Ecto neural progenitor cell (in vitro differentiated cells): ENCODE data around the gene CYBC1.
A peak's percentile ranks its signal among the peaks of the same experiment; 100 is the strongest.
"Not testable (repeated sequence)": the region's sequence is repeated elsewhere in the genome, so short reads cannot be mapped to it uniquely, and the experiment has no call there.

Experiments
- DNase-seq: peaks from one replicate; pipeline ENCODE4 v3.0.0-alpha.2; 2018; ENCODE audit warnings: low spot score

Gene CYBC1

GRCh38 chr17:82434216-82434565, 16.4 kb downstream of the CYBC1 start:
- no peak for DNase-seq

DNA sequence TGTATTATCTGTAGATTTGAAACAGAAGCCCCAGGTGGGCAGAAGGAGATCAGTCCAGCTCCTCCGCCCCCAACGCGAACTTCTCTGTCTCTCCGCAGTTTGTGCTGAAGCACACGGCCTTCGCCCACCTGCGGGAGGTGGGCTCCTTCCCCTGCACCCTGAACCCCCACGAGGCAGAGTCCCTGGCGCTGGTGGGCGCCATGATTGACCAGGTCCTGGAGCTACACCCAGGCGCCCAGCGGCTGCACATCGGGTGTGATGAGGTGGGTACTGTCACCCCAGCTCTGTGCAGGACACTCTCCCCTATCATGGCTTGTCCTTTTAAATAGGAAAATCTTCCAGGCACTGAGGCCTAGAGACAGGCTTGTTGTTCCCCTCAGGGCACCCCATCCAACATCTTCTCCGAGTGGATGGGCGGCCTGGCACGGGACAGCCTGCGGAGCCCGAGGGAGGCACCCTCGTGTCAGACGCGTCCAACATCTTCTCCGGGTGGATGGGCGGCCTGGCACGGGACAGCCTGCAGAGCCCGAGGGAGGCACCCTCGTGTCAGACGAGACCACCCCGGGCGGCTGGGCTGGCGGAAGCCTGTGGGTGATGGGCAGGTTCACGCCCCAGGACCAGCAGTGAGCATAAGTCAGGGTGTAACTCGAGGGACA, 16.9 kb downstream of the CYBC1 start:
- no peak for DNase-seq

DNA sequence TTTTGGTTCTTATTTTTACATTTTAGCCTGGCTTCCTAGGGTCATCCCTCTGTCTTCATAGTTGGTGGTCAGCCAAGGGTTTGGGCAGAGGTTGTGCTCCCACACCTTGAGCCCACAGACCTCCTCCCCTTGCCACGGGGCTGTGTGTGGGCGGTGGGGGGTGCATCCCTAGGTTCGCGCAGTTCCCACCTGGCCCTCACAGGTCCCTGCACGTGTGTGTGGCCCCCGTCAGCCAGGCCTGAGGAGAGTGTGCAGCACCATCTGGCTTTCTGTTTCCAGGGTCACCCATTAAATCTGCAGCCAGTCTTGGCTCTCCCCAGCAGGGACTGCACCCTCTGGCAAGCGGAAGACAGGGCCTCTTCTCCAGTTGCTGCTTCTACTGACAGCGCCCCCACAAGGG, 18.5 kb downstream of the CYBC1 start:
- no peak for DNase-seq

DNA sequence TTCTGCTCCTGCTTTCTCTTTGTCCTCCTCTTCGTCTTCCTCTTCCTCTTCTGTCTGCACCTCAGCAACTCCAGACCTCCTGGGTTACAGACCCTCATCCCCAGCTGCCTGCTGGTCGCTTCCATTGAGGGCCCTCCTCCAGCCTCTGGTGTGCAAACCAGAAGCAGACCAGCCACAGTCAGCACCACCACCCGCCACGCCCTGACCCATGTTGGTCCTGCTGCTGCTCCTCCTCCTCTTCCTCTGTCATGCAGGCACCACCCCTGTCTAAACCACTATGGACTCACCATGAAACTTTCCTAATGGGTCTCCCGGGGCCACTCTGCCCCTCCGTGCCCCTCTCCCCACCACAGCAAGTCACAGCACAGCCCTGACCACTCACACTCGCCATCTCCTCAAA, 20.7 kb downstream of the CYBC1 start:
- no peak for DNase-seq

- no peak for DNase-seq
Measured at GRCh38 chr17:82428546-82428945, 22.0 kb downstream of the CYBC1 start.

DNA sequence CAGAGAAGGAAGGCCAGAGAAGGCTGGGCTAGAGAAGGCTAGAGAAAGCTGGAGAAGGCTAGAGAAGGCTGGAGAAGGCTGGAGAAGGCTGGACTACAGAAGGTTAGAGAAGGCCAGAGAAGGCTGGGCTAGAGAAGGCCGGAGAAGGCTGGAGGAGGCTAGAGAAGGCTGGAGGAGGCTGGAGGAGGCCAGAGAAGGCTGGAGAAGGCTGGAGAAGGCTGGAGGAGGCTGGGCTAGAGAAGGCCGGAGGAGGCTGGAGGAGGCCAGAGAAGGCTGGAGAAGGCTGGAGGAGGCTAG, 25.7 kb downstream of the CYBC1 start:
- DNase-seq: no peak

- no peak for DNase-seq
Measured at GRCh38 chr17:82424001-82424862, 26.3 kb downstream of the CYBC1 start.

DNA sequence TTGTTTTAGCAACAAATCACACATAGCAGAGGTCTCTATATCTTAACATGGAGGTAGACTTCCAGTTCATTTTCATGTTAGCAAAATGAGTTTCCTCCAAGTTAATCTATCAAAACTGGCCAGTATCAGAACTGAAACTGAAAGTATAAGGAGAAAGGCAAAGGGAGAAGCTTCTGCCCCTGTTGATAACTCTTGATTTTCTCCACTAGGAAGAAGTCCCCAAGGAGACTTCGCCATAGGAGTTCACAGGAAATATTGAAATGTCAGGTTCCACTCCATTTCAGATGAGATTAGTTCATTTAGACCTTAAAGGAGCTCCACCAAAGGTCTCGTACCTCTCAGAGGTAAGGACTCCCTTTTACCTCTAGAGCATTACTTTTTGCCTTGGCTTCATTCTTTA, 31.0 kb downstream of the CYBC1 start:
- DNase-seq: no peak

DNA sequence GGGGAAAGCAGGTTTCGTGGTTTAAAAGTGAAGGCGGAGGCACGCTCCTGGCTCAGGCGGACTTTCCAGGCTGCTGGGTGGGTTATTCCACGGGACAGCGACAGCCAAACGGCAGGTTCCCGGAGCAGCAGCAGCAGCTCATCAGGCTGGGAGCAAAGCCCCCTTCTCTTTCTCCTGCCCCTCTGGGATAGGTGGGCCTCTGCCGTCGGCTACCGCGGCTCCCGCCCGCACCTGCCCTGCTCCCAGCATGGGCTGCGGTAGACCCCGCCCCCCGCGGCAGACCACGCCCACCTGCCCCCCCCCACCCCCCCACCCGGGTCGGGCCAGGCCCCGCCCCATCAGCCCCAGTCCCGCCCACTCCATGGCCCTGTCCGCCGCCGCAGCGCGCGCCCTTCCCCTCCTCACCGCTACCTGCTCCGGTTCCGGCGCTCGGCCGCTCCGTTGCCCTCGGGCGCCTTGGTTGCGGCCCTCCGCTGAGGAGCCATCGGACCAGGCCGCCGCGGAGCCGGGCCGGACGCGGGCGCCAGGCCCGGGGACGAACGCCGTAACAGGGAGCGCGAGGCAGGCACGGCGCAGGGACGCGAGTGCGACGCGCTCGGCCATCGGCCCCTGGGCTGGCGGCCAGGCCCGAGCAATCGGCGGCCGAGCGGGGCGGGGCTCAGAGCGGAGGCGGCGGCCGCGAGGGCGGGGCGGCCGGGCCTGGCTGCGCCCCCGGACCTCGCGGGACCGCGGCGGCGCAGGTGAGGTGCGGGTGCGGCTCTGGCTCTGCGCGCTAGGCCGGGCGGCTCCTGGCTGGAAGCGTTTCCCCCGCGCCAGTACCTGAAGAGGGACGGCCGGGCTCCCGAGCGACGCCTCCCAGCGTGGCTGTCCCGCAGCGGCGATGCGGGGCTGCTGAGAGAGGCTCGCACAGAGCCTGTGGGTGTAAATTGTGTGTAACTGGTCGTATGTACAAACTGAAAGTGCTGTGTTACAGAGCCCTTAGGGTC, 32.3 kb downstream of the CYBC1 start, which contains the start of the genes HEXD and OGFOD3:
Gene HEXD, plus strand, starts transcription at position 347 of the 986 bp plus-strand sequence. CDS start 1,453 bp downstream, outside the sequence.
Gene OGFOD3, minus strand, starts transcription at position 586 of the 986 bp plus-strand sequence. Its CDS starts 101 bp downstream, at position 485.
- DNase-seq: peak; percentile 97

- DNase-seq: no peak
Measured at GRCh38 chr17:82416771-82417170, 33.8 kb downstream of the CYBC1 start.

- no peak for DNase-seq
Measured at GRCh38 chr17:82416264-82416663, 34.3 kb downstream of the CYBC1 start.

GRCh38 chr17:82415786-82416185, 34.8 kb downstream of the CYBC1 start:
- DNase-seq: no peak

DNA sequence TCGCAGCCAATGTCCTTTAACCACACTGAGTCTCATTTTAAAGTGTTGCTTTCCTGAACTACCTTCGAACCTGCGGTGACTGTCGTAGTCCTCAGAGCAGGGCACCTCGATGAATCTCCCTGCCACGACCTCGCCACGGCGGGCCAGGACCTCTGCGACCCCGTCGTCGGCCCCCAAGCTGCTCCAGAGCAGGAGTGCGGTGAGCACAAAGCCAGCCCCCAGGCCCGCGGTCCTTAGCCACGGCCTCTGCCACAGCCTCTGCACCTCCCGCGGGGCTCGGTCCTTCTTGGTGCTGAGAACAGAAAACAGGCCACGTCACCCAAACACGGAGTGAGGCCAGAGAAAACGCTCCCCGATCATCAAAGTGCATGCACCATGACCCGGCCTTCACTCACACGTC, 35.2 kb downstream of the CYBC1 start:
- DNase-seq: no peak

DNA sequence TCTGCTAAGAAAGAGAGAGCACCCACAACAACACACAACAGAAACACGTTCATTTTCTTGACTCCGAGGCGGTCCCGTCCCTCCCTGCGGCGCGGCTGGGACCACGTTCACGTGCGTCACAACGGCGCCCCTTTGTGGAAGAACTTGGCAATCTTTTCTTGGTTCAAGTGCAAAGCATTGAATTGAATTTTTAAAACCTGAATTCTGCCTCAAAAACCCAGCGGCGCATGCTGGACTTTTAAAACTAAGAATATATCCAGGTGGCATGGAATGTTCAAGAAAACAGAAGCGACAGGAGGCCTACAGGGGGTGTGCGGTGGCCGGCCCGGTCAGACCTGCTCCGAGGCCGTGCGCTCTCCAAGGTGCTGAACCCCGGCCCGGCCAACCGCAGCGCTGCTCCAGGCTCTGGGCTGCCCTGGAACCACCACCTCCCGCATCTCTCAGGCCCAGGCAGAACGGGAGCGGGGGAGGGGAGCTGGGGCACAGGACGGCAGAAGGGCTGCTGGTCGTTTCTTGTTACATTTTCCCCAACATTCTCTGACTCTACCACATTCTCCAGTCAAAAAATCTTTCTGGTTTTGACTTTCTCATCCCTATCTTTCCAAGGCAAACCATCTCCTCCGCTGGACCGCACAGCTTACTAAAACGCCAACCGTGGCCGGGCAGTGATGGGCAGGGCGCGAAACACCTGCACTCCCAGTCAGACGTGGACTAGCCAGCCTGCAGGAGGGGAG, 35.8 kb downstream of the CYBC1 start:
- DNase-seq: peak; percentile 93

DNA sequence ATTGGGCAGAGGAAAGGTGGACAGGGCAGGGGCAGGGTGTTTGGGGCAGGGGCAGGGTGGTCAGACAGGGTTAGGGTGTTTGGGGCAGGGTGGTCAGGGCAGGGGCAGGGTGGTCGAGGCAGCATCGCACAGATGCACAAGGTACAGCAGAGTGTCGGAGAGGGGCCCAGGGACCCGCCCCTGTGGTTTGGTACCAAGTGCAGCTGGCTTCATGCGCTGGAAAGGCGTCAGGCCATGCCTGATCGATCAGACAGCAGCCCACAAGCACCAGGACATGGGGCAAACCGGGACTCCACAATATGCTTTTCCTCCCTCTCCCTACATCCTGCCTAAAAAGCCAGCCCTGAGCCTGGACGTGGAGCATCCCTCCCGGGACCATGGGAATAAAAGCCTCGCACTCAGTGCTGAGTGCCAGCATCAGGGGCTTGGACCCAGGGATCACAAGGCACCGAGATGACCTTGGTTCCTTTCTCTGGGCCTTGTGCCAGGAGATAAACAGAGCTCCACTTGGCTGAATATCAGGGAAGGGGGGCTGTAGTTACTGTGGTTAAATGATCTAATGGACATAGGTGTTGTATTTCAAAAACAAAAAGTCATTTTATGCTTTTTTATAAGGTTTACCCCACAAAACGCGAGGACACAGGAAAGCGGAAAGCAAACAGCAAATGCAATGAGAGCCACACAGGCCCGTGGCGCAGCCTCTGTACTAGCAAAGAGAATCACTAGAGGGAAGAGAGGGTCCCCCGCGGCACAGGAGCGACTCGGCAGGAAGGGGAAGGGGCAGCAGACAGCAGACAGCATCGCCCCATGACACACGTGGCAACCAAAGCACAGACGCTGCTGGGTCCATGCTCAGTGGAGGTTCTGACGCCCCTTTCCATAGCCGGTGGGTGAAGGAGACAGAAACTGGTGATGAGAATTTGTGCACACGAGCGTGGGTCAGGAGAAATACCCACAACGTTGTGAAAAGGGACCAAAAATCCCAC, 37.7 kb downstream of the CYBC1 start:
- DNase-seq: no peak

DNA sequence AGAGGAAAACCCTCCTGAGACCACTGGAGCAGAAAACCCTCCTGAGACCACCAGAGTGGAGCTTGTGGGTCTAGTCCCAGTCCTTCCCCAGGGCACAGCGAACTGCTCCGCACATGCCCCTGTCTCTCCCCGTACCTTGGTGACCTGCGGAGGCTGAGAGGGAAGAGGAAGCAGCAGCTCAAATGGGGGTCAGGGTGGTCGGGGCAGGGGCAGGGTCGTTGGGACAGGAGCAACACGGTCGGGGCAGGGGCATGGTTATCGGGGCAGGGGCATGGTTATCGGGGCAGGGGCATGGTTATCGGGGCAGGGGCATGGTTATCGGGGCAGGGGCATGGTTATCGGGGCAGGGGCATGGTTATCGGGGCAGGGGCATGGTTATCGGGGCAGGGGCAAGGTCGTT, 38.5 kb downstream of the CYBC1 start:
- DNase-seq: not testable (repeated sequence)

DNA sequence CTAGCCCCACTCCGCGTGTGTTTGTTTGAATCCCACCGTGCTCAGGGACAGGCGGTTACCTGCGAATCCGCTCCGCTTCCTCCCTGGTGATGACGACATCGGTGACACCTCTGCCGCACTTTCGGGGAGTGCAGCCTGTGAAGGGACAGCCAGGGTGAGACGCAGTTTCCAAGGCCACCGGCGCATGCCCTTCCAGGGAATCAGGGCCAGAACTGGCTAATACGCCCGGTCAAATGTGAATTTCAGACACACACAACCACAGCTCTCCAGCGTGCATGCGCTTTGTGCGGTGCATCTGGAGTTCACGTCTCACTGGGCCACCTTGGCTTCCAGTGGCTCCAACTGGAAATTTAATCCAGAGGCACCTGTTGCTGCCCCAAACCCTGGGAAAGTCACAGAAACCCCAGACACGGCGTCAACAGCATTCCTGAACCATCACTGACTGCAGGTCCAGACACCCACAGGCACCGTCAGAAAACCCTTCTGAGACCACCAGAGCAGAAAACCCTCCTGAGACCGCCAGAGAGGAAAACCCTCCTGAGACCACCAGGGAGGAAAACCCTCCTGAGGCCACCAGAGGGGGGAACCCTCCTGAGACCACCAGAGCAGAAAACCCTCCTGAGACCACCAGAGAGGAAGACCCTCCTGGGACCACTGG, 39.0 kb downstream of the CYBC1 start:
- no peak for DNase-seq

DNA sequence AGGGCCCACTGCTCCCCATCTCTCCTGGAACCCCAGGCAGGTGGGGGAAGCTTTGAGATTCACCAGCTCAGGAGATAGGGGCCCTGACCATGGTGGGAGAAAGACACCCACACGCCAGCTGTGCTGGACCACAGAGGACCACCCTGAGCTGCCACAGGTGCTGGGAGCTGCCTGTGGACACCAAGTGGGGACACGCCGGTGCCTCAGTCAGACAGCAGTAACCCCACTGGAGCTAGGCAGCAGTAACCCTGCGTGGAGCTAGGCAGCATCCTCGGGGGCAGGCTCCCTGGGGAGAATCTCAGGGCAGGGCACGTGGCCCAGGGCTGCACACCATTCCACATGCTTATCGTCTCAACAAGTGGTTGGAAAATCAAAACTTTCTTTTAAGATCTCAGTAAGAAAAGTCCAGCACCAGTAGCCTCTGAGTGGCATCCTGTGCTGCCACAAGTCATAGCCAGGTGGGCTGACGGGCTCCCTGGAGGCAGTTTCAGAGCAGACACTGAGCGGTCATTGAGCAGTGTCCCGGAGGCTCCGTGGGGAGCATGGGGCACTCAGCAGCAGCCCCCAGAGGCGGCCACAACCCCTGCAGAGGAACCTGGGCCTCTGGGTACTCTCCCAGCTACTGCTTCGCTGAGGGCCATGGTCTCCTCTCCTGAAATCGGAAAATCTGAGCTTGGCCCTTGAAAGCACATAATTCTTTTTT, 40.4 kb downstream of the CYBC1 start:
- DNase-seq: no peak

- no peak for DNase-seq
Measured at GRCh38 chr17:82408938-82409318, 41.6 kb downstream of the CYBC1 start.
